Skeletal muscle cell (primary cell): ENCODE measurements around the gene PLEKHO2.
A peak's percentile ranks its signal among the peaks of the same experiment; 100 is the strongest.

Experiments used
- DNase-seq: peaks from one replicate; pipeline ENCODE4 v3.0.0-alpha.2; 2010; ENCODE audit warnings: low read depth
- H3K4me3 ChIP-seq: 2 replicates; pipeline ENCODE4 v1.5.1; 2011; ENCODE audit warnings: low read depth, mild to moderate bottlenecking, control low read depth, low read length, moderate library complexity

The PLEKHO2 gene

DNA sequence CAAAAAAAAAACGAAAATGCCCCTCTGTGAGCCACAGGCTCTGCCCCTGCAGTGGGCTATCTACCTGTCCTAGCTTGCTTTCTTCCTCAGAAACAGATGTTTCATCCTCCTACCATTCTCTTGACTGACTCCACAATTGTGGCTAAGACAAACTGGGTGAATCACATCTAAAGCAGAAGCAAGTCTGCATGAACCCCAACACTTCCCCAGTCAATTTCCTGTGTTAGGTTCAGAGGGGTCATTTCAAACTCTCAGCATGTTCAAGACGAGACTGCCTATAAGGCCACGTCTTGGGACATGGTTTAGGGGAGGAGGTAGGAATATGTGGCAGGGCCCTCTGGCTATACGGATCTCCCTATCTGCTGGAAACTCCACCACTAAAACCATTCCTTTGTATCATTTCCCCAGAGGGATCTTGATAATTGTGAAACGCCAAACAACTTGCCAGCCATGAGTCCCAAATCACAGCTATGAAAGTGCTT is 41.4 kb downstream of the PLEKHO2 start:
- H3K4me3 ChIP-seq = no peak overlapping the region
- no peak for DNase-seq

DNA sequence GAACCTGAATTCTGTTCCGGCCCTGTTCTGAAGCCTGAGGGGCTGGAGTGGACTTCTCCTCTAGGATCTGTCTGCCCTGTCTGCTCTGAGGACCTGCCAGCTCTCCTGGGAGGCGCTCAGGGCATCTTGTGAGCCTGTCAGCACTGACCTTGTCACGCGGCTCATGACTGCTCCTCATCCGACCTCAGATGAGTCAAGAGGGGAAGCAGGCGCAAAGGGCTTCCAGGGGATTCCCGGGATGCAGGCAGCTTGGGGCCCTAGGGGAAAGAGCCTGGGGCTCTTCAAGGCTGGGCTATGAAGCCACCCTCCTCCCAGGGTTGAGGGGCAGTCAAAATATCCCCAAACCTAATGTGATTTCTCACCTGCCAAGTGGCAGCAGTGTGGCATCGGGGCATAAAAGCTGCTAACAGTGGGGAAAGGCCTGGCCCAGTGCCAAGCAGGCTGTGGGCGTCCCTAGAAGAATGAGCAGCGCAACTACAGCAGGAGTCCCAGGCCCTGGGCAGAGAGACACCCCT is 42.3 kb downstream of the PLEKHO2 start:
- H3K4me3 ChIP-seq = no peak overlapping the region
- peak; percentile 64 for DNase-seq

DNA sequence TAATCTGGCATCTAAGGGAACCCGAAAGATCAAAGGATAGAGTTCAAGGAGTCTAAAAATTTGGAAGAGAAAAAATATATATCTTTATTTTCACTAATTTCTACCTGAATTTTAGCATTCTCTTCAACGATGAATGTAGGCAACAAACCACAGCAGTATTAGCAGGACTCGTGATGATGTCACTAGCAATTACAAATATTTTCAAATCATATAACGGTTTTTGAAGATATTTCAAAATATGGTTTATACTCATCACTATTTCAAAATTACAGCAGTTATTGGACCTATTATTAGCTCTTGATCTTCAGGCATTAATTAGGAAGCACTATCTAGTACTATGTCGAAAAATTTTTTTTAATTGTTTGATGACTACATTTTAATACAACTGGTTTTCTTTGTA is 43.0 kb downstream of the PLEKHO2 start:
- H3K4me3 ChIP-seq = no peak overlapping the region
- DNase-seq = no peak

DNA sequence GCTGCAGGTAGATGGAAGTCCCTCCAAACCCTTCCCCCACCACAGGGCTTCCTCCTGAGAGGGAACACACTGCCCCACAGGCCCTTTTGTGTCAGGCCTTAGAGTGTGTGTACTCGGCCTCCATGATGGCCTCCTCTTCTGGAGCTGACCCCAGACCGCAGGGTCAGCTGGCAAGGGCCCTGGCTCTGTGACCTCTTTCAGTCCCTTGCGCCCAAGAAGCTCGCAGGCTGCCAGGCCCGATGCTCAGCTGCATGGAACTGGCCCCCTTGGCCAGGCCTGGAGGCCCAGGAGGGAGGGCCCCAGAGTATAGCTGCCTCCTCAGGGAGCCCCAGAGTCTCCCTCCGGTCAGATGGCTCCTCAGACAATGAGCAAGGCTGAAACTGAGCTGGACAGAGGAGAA is 46.6 kb downstream of the PLEKHO2 start:
- DNase-seq = no peak
- H3K4me3 ChIP-seq = no peak overlapping the region

DNA sequence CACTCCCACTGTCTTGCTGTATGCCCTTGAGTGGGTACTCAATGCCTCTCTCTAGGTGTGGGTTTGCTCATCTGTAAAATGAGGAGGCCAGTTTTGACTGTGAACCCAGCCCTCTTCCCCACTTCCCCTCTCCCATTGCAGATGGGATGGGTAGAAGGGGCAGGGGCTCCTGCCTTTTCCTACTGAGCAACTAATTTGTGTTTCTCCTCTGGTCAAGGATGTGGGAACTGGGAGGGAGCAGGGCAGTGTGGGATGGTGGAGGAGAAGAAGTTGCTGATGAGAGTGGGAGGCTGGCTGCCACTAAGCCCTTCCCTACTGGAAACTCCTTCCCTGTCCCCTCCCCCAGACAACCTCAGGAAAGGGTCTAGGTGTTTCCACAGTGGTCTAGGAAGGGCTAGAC is 49.8 kb downstream of the PLEKHO2 start:
- no peak for DNase-seq
- H3K4me3 ChIP-seq = no peak overlapping the region

DNA sequence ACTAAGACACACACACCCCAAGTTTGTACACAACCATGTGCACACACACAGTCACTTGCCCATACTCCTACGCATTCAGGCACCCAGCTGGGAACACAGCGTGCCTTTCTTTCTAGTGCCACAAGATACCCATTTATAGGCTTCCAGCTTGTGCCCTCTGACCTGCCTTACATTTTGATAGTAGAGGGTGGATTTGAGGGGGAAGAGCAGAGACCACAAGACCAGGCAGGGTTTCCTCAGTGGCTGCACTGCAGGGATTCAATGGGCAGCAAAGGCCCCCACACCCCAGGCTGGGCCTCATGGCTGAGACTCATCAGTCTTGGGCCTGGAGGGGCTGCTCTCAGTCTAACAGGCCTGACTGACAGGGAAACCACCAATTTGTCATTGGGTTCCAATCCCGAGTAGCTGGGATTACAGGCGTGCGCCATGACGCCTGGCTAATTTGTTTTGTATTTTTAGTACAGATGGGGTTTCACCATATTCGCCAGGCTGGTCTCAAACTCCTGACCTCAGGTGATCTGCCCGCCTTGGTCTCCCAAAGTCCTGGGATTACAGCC is 51.2 kb downstream of the PLEKHO2 start:
- H3K4me3 ChIP-seq = no peak overlapping the region
- DNase-seq = no peak

DNA sequence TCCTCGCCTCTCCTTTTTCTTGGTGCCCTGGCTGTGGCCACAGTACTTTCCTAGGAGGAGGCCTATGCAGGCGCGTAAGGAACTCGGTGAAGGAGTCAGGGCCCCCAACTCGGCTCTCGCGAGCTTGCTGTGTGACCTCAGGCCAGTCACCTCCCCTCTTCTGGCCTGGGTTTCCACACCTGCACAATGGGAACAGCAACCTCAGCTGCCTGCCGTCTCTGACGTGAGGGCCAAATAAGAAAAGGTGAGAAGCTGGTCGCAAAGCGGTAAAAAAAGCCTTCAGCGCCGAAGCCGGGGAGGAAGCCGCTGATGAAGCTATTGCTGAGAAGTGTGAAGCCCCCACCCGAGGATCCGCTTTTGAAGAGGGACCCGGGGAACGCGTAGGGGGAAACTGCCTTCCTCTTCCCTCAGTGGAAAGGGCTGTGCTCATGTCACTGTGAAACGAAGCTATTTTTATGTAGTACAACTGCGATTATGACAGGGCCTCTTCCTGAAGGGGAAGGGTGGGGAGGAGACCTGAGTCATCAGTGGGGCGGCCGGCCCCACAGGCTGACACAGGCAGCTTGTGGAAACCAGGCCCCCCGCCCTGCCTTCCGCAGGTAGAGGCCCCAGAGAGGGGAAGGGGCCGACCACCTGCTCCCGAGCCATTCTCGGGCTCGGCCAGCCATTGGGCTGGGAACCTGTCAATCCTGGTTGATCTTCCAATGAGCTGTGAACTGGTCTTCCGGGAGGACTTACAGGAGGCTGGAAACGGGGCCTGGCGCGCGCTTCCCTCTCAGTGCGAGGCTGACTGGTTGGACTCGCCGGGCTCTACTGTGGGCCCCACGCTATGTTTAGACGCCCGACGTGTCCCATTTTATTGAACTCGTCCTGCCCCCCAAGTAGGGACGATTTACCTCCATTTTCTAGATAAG is 52.0 kb downstream of the PLEKHO2 start:
- peak; percentile 89 for DNase-seq
- no peak overlapping the region for H3K4me3 ChIP-seq

DNA sequence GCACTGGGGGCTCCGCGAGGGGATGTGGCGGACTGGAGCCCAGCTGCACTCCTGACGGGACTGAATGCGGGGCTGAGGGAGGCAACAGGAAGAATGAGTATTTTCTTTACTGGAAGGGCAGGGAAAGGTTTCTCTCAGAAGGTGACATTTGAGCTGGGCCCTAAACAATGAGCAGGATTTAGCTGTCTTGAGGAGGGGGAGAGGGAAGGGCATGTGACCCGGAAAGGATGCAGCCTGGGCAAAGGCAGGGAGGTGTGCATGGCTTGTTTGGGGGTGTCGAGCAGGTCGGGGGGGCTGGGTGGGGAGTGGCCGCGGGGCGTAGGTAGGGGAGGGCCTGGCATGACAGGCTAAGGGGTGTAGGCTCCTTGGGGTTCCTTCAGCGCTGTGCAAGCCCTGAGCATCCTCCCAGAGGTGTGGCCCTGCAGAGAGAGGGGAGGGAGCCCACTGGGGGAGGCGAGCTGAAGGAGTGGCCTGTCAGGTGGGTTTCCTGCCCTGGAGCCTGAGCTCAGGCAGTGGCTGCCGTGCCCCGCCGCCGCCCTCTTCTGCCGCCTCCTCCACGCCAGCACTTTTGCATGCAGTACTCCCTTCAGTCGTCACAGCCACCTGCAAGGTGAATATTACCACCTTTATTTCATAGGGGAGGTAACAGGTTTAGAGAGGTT is 52.8 kb downstream of the PLEKHO2 start:
- DNase-seq = no peak
- H3K4me3 ChIP-seq = no peak overlapping the region

DNA sequence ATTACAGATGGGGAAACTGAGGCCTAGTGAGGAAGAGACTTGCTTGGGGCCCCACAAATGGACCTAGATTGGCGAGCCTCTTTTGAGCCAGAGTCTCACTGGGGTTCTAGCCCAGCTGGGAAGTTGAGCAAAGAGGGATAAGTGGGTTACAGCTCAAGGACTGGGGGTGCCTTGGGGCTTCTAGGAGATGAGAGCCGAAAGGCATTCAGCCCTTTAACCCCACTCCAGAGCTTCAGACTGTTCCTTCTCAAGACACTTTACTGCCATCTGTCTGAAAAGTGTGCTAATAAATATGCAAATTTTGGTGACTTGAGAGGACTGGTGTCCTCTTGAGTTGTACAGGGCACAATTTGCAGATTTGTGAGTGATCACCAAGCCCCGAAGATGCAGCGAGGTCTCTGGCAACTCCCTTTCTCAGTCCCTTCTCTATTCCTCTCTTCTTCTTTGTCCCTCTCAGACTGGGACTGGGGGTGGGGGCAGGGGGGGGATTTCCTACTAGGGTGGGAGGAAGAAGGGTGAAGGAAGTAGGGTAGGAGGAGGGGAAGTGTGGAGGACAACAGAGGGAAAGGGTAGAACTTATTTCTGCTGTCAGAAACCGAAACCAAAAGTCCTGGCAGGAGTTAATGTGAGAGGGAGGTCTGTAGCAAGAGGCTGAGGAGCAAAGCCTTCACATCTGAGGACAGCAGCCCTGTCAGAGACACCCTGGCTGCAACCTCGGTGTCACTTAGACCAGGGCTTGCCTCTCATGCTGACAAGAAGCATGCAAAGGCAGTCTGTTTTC is 53.8 kb downstream of the PLEKHO2 start:
- no peak overlapping the region for H3K4me3 ChIP-seq
- no peak for DNase-seq

DNA sequence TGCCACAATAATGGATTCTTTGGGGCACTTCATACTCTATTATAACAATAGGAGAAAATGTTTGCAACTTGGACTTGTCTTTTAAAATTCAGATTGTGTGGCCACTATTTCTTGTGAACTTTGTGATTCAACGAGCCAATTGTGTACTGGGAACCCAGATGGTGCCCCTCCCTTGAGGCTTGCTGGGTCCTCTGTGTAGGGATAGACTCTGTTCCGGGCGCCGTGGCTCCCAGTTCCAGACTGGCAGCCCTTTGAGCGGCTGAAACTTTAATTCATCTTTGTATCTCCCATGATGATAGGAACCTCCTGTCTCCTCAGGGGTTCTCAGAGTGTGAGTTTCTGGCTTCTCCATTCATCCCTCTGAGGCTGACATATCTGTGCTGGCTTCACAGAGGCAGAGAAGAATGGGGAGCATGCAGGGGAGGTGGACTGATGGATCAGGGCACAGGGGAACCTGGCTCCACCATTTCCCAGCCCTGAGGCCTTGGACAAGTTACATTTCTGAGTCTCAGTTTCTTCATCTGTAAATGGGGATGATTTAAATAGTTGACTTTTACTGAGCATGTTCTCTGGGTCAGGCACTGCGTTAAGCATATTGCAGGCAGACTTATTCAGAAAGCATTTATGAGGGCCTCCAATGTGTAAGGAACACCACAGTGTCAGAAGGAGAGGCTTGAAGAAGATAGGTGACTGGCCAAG is 54.8 kb downstream of the PLEKHO2 start:
- no peak for DNase-seq
- H3K4me3 ChIP-seq = no peak overlapping the region

DNA sequence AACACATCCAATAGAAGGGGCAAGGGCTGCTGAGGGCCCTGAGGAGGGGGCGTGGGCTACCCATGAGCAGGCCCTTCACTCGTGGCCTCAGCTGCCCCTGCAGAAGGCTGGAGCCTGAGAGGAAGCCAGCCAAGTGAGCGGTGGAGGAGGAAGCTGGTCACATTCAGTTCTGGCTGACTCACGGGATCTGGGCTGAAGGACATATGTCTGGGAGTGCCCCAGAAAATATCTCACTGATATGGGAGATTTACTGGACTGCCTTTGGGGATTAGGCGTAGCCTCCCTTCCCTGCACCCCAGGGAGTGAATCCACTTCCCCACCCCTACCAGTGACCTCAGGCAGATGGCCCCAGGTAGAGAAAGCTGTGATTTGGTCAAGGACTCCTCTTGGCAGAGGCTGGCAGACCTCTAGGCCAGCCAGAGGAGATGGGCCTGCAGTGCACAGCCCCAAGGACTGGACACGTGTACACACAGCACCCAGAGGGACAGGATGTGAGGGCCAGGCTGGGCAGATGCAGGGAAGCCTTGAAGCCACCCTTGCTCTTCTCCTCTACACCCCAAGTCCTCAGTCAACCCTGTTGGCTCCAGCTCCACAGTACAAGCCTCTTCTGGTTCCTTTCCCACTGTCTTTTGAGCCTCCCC is 55.8 kb downstream of the PLEKHO2 start:
- peak; percentile 64 for DNase-seq
- H3K4me3 ChIP-seq = no peak overlapping the region

DNA sequence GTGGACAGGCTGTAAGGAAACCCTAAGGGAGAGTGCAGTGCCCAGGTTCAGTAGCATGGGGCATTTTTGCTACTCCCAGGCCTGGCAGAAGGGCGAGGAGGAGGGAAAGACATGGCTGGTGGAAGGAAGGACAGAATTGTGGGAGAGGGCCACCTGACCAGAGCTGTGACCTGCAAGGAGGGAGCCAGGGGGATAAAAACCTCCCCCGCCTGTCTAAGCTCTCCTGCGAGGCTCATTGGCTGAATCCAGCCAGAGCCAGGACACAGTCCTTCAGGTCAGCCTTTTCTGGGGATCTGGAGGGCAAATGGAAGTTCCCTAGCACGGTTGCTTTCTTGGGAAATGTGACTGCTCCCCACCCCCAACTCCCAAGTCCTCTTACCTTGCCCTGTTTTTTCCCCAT is 56.7 kb downstream of the PLEKHO2 start:
- DNase-seq = no peak
- no peak overlapping the region for H3K4me3 ChIP-seq

DNA sequence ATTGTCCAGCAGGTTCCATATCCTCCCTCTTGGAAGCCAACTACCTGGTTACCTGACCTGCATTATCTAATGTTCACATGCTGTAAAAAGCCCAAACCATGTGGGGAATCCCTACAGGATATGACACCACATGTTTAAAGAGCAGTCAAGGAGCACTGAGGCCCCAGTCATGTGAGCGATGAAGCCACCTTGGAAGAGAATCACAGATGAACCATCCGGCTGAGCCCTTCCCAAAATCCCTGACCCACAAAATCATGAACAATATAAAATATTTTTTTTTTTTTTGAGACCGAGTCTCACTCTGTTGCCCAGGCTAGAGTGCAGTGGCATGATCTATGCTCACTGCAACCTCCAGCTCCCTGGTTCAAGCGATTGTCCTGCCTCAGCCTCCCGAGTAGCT is 59.4 kb downstream of the PLEKHO2 start:
- H3K4me3 ChIP-seq = no peak overlapping the region
- no peak for DNase-seq

DNA sequence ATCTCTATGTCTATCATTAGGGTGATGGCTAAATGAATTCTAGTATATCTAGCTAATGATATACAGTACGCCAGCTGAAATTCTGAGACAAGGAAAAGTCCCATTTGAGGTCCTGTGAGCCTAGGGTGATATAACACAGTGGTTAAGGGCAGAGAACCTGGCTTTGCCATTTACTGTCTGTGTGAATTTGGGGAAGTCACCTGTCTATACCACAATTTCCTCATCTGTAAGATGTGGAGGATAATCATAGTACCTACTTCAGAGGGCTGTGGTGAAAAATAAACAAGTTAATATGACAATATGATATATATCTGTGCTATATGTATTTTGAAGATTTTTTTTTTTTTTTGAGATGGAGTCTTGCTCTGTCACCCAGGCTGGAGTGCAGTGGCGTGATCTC is 60.2 kb downstream of the PLEKHO2 start:
- DNase-seq = no peak
- no peak overlapping the region for H3K4me3 ChIP-seq

DNA sequence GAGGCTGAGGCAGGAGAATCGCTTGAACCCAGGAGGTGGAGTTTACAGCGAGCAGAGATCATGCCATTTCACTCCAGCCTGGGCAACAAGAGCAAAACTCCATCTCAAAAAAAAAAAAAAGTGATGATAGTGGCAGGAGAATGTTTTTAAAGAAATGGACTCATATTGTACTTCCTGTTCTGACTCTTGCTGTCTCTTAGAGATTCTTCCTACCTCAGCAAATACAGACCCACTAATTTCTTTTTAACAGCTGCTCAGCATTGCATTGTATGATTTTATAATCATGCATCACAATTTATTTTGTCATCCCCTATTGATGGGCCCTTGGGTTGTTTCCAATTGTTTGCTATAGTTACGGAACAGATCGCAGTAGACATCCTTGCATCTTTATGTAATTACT is 61.1 kb downstream of the PLEKHO2 start:
- no peak for DNase-seq
- no peak overlapping the region for H3K4me3 ChIP-seq

DNA sequence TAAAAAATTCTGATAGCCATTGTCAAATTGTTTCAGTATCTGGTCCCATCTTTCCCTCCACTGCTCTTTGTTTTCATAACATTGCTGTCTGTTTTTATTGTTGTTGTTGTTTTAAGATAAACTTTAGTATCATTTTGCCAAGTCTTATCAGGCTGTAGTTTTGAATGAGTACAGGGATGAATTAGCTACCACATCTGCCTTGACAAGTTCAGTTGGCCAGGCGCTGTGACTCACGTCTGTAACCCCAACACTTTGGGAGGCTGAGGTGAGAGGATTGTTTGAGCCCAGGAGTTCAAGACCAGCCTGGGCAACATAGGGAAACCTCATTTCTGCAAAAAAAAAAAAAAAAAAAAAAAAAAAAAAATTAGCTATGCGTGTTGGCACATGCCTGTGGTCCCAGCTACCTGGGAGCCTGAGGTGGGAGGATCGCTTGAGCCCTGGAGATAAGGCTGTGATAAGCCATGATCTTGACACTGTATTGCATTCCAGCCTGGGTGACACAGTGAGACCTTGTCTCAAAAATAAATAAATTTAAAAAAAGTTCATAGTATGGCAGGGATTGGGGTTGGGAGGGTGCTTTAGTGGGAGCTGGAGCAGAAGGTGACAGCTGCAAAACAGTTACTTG is 61.7 kb downstream of the PLEKHO2 start:
- H3K4me3 ChIP-seq = no peak overlapping the region

DNA sequence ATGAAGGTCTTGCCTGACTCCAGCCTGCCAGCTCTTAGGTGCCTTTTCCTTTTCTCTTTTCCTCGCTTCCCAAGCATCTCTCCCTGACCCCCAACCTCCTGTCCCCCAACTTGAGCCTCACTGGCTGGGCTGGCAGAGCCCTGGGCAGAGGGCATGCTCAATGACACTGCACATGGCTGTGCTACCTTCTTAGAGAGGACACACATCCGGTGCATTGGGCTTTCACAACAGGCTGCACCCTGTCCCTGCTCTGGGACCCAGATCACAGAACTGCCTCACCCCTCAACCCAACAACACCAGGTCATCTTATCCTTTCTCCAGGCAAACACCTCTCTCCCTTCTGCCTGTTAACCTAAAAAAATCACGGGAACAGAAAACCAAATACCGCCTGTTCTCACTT is 62.5 kb downstream of the PLEKHO2 start:
- no peak for DNase-seq
- no peak overlapping the region for H3K4me3 ChIP-seq

More for the DNA sequence above, 61.7 kb downstream of the PLEKHO2 start:
- no peak for DNase-seq
